H1 (cell line): ENCODE data around the gene ARMH2. TPM values are rescaled to one million over a fixed set of nuclear protein-coding genes. Genes with fewer than 3 reads are reported as not detected.

Experiments used
- CTCF ChIA-PET: fragments of 300-600 bp; sonication (Branson Sonifier 250); formaldehyde crosslinking; loops from one replicate; lab custom pipeline; 2021; ENCODE audit not compliant: partially characterized antibody; lab: Charles Lee
- POLR2A ChIA-PET: fragments of 300-600 bp; sonication (Branson Sonifier 250); formaldehyde crosslinking; loops from one replicate; lab custom pipeline; 2021; ENCODE audit warnings: inconsistent platforms; ENCODE audit not compliant: partially characterized antibody; lab: Charles Lee
- DNase-seq, 2 experiments: peaks; one replicate each; pipeline versions ENCODE4 v3.0.0 to v3.0.0-alpha.2; 2010 to 2022; ENCODE audit warnings: low spot score in 2 of 2, low read depth in 1 of 2, mixed read lengths in 1 of 2
- FAIRE-seq: peaks from 2 replicates; lab custom pipeline; 2011; peaks lifted over from hg19 to GRCh38; lab: Jason Lieb, UNC
- H2AFZ ChIP-seq: 2 replicates; pipeline ENCODE4 v1.8.1; 2012; ENCODE audit warnings: low read length, inconsistent platforms
- H2AK5ac ChIP-seq: 2 replicates; pipeline ENCODE4 v1.6.1; 2013; ENCODE audit warnings: low read depth, low read length
- H2BK120ac ChIP-seq: replicated peaks from 2 replicates; pipeline ENCODE3; 2013; ENCODE audit warnings: low read depth, low read length, inconsistent platforms
- H2BK12ac ChIP-seq: 2 replicates; pipeline ENCODE4 v1.6.1; 2013; ENCODE audit warnings: low read depth, low read length
- H2BK15ac ChIP-seq: 2 replicates; pipeline ENCODE4 v1.6.1; 2013; ENCODE audit warnings: low read length
- H2BK20ac ChIP-seq: 2 replicates; pipeline ENCODE4 v1.6.1; 2013; ENCODE audit warnings: low read length
- H2BK5ac ChIP-seq: 2 replicates; pipeline ENCODE4 v1.6.1; 2013; ENCODE audit warnings: low read depth, low read length
- H3K14ac ChIP-seq: 2 replicates; pipeline ENCODE4 v1.6.1; 2013; ENCODE audit warnings: inconsistent platforms; ENCODE audit not compliant: insufficient read length
- H3K18ac ChIP-seq: 2 replicates; pipeline ENCODE4 v1.6.1; 2013; ENCODE audit warnings: low read length; ENCODE audit errors: extremely low read depth
- H3K23ac ChIP-seq: 2 replicates; pipeline ENCODE4 v1.6.1; 2013; ENCODE audit warnings: inconsistent platforms; ENCODE audit not compliant: insufficient read length
- H3K23me2 ChIP-seq: 2 replicates; pipeline ENCODE4 v1.6.1; 2013; ENCODE audit warnings: low read depth, low read length
- H3K27ac ChIP-seq: 2 replicates; pipeline ENCODE4 v1.6.1; 2011; ENCODE audit warnings: low read depth, low read length, inconsistent platforms
- H3K27me3 ChIP-seq, 4 experiments: replicated peaks in 1 of 4; 1 replicate in 1 of 4; 2 replicates in 3 of 4; pipeline versions ENCODE4 v1.6.1 to v1.8.1; 2011 to 2013; ENCODE audit warnings: low read length in 3 of 4, mild to moderate bottlenecking in 3 of 4, inconsistent platforms in 2 of 4, mixed read lengths in 2 of 4, moderate library complexity in 1 of 4; ENCODE audit not compliant: control insufficient read depth in 3 of 4, insufficient read depth in 3 of 4; ENCODE audit errors: extremely low read depth in 1 of 4
- H3K36me3 ChIP-seq, 4 experiments: 2 replicates each; pipeline versions ENCODE4 v1.6.1 to v1.8.1; 2011 to 2013; ENCODE audit warnings: mild to moderate bottlenecking in 4 of 4, low read length in 3 of 4, moderate library complexity in 2 of 4, control low read depth in 1 of 4, inconsistent platforms in 1 of 4; ENCODE audit not compliant: insufficient read depth in 4 of 4, control insufficient read depth in 2 of 4
- H3K4ac ChIP-seq: replicated peaks from 2 replicates; pipeline ENCODE3; 2013; ENCODE audit warnings: low read length, low read depth, mixed read lengths, inconsistent platforms; ENCODE audit not compliant: insufficient read length
- H3K4me1 ChIP-seq, 4 experiments: replicated peaks in 1 of 4; 1 replicate in 1 of 4; 2 replicates in 3 of 4; pipeline versions ENCODE4 v1.6.1 to v1.8.1; 2011 to 2013; ENCODE audit warnings: low read length in 3 of 4, inconsistent platforms in 2 of 4, mixed read lengths in 1 of 4; ENCODE audit not compliant: insufficient read depth in 4 of 4, control insufficient read depth in 3 of 4
- H3K4me2 ChIP-seq, 2 experiments: 2 replicates each; pipeline versions ENCODE4 v1.6.1 to v1.8.1; 2011 to 2013; ENCODE audit warnings: low read depth in 2 of 2, low read length in 2 of 2, control low read depth in 1 of 2, inconsistent platforms in 1 of 2, mild to moderate bottlenecking in 1 of 2; ENCODE audit not compliant: insufficient read depth in 1 of 2
- H3K4me3 ChIP-seq, 4 experiments: fragments of 200-600, 300-600 bp in 1 of 4; sonication (generic), shearing (Covaris generic), sonication (Bioruptor Twin) in 1 of 4; 2 replicates each; pipeline versions ENCODE4 v1.5.1 to v1.8.1; 2011 to 2016; ENCODE audit warnings: low read length in 4 of 4, low read depth in 3 of 4, control low read depth in 2 of 4, inconsistent platforms in 2 of 4, mild to moderate bottlenecking in 2 of 4, mixed read lengths in 1 of 4, moderate library complexity in 1 of 4; ENCODE audit not compliant: insufficient read depth in 2 of 4; ENCODE audit errors: extremely low read depth in 1 of 4
- H3K56ac ChIP-seq: replicated peaks from 2 replicates; pipeline ENCODE3; 2013; ENCODE audit warnings: low read depth, mild to moderate bottlenecking, mixed read lengths, low read length, inconsistent platforms; ENCODE audit not compliant: insufficient read length
- H3K79me1 ChIP-seq: 2 replicates; pipeline ENCODE4 v1.6.1; 2013; ENCODE audit warnings: low read depth, low read length, control low read depth
- H3K79me2 ChIP-seq, 2 experiments: 2 replicates each; pipeline versions ENCODE4 v1.6.1 to v1.8.1; 2012 to 2013; ENCODE audit warnings: low read length in 2 of 2, mild to moderate bottlenecking in 2 of 2, inconsistent platforms in 1 of 2; ENCODE audit not compliant: insufficient read depth in 2 of 2, control insufficient read depth in 1 of 2
- H3K9ac ChIP-seq, 4 experiments: replicated peaks in 1 of 4; 1 replicate in 1 of 4; 2 replicates in 3 of 4; pipeline versions ENCODE4 v1.6.1 to v1.8.1; 2011 to 2013; ENCODE audit warnings: low read depth in 3 of 4, low read length in 3 of 4, control low read depth in 2 of 4, mild to moderate bottlenecking in 2 of 4, moderate library complexity in 2 of 4, inconsistent platforms in 1 of 4; ENCODE audit errors: extremely low read depth in 1 of 4
- H3K9me3 ChIP-seq, 2 experiments: 2 replicates each; pipeline versions ENCODE4 v1.6.1 to v1.8.1; 2012 to 2013; ENCODE audit warnings: mild to moderate bottlenecking in 2 of 2, moderate library complexity in 2 of 2, control low read depth in 1 of 2, inconsistent platforms in 1 of 2, low read depth in 1 of 2, low read length in 1 of 2, mixed read lengths in 1 of 2; ENCODE audit not compliant: insufficient read depth in 2 of 2
- H4K20me1 ChIP-seq, 2 experiments: replicated peaks in 1 of 2; 2 replicates each; pipeline versions ENCODE3 to v1.8.1; 2011 to 2013; ENCODE audit warnings: inconsistent platforms in 2 of 2, low read length in 2 of 2, mild to moderate bottlenecking in 1 of 2; ENCODE audit not compliant: insufficient read depth in 2 of 2, control insufficient read depth in 1 of 2
- H4K5ac ChIP-seq: 2 replicates; pipeline ENCODE4 v1.6.1; 2013; ENCODE audit warnings: low read length, low read depth, mixed read lengths, inconsistent platforms; ENCODE audit not compliant: insufficient read length
- H4K8ac ChIP-seq: 2 replicates; pipeline ENCODE4 v1.8.0; 2013; ENCODE audit warnings: mild to moderate bottlenecking, moderate library complexity, low read length, inconsistent platforms; ENCODE audit not compliant: insufficient read depth; ENCODE audit errors: extremely low read depth
- H4K91ac ChIP-seq: replicated peaks from 2 replicates; pipeline ENCODE3; 2013; ENCODE audit warnings: low read length, mixed read lengths, inconsistent platforms; ENCODE audit not compliant: insufficient read length
- NANOG ChIP-seq: IDR thresholded peaks from 2 replicates; pipeline ENCODE4 v1.6.1; 2011; ENCODE audit warnings: low read length, low read depth, mild to moderate bottlenecking, inconsistent platforms; ENCODE audit not compliant: insufficient read depth, poor library complexity, severe bottlenecking
- WGBS, 2 experiments: shearing (Covaris generic) in 1 of 2; methylation state at CpG; one replicate each; pipeline versions ENCODE4 v1.1.6 to v1.1.7; 2013 to 2015; ENCODE audit warnings: low lambda C conversion rate in 2 of 2, mixed read lengths in 2 of 2, inconsistent platforms in 1 of 2, low coverage in 1 of 2, missing lambda C conversion rate in 1 of 2; ENCODE audit not compliant: insufficient replicate concordance in 2 of 2, insufficient coverage in 1 of 2, insufficient read length in 1 of 2; ENCODE audit errors: extremely low coverage in 1 of 2, missing lambda C conversion rate in 1 of 2; 5-methylcytosine and 5-hydroxymethylcytosine counted together
- polyA plus RNA-seq, 7 experiments: library from polyadenylated mRNA; depleted of rRNA in 3 of 7; stranded (reverse) in 5 of 7; unstranded in 2 of 7; fragments of >200 nt in 5 of 7; fragments of 200-250 nt in 2 of 7; gene quantifications; 1 replicate in 5 of 7; 2 replicates in 1 of 7; 4 replicates in 1 of 7; pipeline versions ENCODE4 v1.2.1 to v1.2.3, GENCODE V29; 2011 to 2013; ENCODE audit warnings: missing spikeins in 2 of 7, mixed read lengths in 2 of 7
- total RNA-seq: library from RNA; stranded (reverse); fragmentation: NEBNext Ultra II Directional; extraction: Animal tissue kit (Norgen Biotek cat#: 25700); gene quantifications from 2 replicates; pipeline ENCODE4 v1.2.1, GENCODE V29; 2021
- TF ChIP-seq, protein P1 (sequence below): IDR thresholded peaks from 2 replicates; pipeline ENCODE4 v1.6.1; 2012; ENCODE audit warnings: low read length, inconsistent platforms

Gene ARMH2
- total and polyA plus RNA-seq, 2 of the 8 experiments (the other 6 are each of a cell fraction or from before 2014, with no cell fraction given): not detected

DNA sequence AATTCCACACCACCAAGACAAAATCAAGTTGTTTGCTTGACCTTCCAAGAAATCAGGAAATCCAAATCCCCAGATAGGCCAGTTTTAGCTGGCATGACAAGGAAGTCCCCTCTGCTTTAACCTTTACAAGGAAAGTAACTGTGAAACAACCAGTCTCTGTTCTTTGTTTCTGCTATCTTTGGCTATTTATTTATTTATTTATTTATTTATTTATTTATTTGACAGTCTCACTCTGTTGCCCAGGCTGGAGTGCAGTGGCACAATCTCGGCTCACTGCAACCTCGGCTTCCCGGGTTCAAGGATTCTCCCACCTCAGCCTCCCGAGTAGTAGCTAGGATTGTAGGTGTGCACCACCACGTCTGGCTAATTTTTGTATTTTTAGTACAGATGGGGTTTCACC is 38.5 kb downstream of the ARMH2 start:
- Histone ChIP-seq H2BK5ac (no peak overlapping the region), H3K9ac (no peak overlapping the region), H3K56ac (no peak overlapping the region), H3K4me1 (no peaks in the 10 kb centered on the region), H3K18ac (no peak overlapping the region), H4K20me1 (no peaks in the 10 kb centered on the region), H3K4me2 (no peak overlapping the region), H2BK120ac (no peak overlapping the region), H4K8ac (no peak overlapping the region), H4K91ac (no peak overlapping the region), H3K4me3 (no peak overlapping the region), H2BK12ac (no peak overlapping the region), H3K23ac (no peak overlapping the region), H3K4ac (no peak overlapping the region), H2AK5ac (no peak overlapping the region), H2BK15ac (no peak overlapping the region), H4K5ac (no peak overlapping the region), H3K36me3 (no peaks in the 10 kb centered on the region), H3K9me3 (no peaks in the 10 kb centered on the region), H2AFZ (no peak overlapping the region), H3K23me2 (no peaks in the 10 kb centered on the region), H3K27ac (no peak overlapping the region), H3K79me2 (no peaks in the 10 kb centered on the region), H3K79me1 (no peaks in the 10 kb centered on the region), H3K14ac (no peak overlapping the region), H3K27me3 (no peaks in the 10 kb centered on the region), H2BK20ac (no peak overlapping the region)
- no peak for DNase-seq
- CTCF ChIA-PET: interaction anchor here (1.0 to 1.8 kb wide), 2 partner anchors 13 to 43 kb away, joined by 3 to 5 read pairs; no protein-coding TSS in a partner anchor
- POLR2A ChIA-PET: interaction anchor here (3.3 kb wide), 1 partner anchor 15 kb away, joined by 9 read pairs; no protein-coding TSS in a partner anchor
- no peak for FAIRE-seq
- 96% methylated on average over 5 of the region's 5 CpGs; no CpG with 5 or more reads in 1 of the 2 experiments for WGBS, 2 experiments
- TF ChIP-seq, protein P1, sequence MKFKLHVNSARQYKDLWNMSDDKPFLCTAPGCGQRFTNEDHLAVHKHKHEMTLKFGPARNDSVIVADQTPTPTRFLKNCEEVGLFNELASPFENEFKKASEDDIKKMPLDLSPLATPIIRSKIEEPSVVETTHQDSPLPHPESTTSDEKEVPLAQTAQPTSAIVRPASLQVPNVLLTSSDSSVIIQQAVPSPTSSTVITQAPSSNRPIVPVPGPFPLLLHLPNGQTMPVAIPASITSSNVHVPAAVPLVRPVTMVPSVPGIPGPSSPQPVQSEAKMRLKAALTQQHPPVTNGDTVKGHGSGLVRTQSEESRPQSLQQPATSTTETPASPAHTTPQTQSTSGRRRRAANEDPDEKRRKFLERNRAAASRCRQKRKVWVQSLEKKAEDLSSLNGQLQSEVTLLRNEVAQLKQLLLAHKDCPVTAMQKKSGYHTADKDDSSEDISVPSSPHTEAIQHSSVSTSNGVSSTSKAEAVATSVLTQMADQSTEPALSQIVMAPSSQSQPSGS: no peak
- no peak for TF ChIP-seq NANOG
